Measurements from ENCODE around the gene GTF2A1.
A peak's percentile ranks its signal among the peaks of the same experiment; 100 is the strongest.

The GTF2A1 gene

DNA sequence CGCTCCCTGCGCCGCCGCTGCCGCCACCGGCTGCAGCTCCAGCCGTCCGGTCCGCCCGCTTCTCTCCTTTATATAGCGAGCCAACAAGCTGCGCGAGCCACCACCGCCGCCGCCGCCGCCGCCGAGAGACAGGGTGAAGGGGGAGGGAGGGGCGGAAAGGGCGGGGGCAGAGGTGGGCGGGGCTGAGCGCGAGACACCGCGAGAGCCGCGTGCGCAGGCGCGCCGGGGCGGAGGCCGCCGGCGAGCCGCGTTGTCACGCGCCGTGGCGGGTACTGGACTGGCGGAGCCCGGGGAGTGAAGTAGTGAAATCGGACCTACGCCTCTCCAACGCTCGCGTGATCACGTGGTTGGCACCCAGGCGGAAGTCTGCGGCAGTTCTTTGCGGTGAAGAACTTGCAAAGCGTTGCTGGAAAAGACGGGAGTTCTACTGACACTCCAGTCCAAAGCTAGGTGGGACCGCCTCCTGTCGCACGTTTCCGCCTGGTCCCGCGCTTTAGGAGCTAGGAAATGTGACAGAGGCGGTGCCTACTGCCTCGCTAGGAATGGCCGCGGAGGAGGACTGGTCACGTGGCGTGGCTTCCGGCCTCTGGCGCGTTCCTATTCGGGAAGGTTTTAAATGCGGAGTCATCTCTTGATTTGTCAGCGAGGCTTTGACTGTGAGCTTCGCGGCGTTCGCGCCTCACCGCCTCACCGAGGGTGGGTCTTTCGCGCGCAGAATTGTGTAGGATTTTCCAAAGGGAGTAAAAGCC lies at the start of gene GTF2A1:
Gene GTF2A1 (minus strand): TSS at position 130 of the 749 bp plus-strand sequence. CDS start 441 bp downstream, outside the sequence.
- peak; percentile 86 for ATAC-seq
- Mint-ChIP-seq H3K9me3 (no peaks in the 10 kb centered on the region), H3K27ac (peak within 1 kb of the TSS; percentile 99), H3K4me1 (peaks cover 26% of the 10 kb centered on the region), H3K4me3 (peak within 1 kb of the TSS; percentile 95), H3K36me3 (peaks cover 48% of the 10 kb centered on the region)
- peak; percentile 88 to 98 for DNase-seq (ENCODE audit: low spot score in 2 of 2)

DNA sequence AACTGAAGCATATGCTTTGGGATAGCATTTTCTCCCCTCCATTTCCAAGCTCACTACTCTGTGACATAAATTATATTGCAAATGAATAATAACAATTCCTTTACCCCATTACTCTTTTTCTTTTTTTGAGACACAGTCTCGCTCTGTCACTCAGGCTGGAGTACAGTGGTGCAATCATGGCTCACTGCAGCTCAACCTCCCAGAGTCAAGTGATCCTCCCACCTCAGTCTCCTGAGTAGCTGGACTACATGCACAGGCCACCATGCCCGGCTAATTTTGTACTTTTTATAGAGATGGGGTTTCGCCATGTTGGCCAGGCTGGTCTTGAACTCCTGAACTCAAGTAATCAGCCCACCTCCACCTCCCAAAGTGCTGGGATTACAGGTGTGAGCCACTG lies 49.2 kb upstream of the GTF2A1 start:
- H3K36me3 Mint-ChIP-seq = no peaks in the 10 kb centered on the region
- DNase-seq (ENCODE audit: low spot score in 2 of 2) (no peak), ATAC-seq (no peak)
- no peaks in the 10 kb centered on the region for H3K9me3 Mint-ChIP-seq
- H3K4me1 Mint-ChIP-seq = no peaks in the 10 kb centered on the region
- no peak overlapping the region for H3K27ac Mint-ChIP-seq
- no peak overlapping the region for H3K4me3 Mint-ChIP-seq

DNA sequence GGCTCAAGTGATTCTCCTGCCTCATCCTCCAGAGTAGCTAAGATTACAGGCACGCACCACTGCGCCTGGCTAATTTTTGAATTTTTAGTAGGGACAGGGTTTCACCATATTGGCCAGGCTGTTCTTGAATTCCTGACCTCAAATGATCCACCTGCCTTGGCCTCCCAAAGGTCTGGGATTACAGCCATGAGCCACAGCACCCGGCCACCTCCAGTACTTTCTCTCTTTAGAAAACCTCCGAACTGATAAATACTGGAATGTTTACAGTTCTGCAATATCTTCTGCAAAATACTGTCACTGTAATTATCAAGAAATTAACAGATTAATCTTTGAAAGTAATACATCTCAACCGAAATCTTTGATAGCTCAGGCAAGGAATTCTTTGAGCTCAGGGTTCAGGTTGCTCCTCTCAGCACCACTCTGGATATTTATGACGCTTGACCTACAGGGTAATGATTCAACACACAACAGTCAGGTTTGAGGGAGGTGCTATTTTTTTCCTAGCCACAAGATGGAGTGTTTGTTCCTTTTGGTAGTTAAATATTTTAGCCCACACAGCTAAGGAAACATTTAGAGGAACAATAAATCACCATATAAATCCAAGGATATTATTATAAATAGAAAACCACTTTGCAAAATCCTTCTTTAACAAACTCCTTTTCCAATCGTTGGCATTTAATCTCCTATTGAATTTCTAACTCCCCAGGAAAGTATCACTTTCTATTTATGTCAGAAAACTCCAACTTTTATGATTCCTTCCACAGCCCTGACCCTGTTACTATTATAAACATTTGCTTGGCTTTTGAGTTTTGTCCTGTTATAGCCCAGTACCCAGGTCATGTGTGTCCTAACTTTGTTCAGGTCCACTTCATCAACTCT lies 48.6 kb upstream of the GTF2A1 start:
- Mint-ChIP-seq H3K9me3 (no peaks in the 10 kb centered on the region), H3K36me3 (no peaks in the 10 kb centered on the region)
- DNase-seq (ENCODE audit: low spot score in 2 of 2) = no peak

DNA sequence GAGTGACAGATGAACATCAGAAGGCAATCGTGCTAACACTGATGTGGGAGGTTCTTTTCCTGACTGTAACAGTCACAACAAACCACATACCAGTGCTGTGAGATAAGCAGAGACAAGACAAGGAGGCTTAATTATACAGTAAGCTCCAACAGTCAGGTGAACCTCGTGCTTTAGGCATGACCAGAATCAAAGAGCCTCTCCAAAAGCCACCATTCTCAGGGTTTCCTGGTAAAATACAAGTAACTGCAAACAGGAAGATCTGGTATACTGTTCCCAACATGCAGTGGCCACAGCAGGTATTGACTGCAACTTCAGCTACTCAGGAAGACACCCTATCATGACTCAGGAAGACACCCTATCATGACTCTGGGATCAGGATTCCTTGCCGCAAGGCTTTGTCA lies 47.3 kb upstream of the GTF2A1 start:
- no peaks in the 10 kb centered on the region for H3K9me3 Mint-ChIP-seq
- peak; percentile 65 for ATAC-seq
- no peak for DNase-seq (ENCODE audit: low spot score in 2 of 2)
- no peak overlapping the region for H3K4me3 Mint-ChIP-seq
- no peak overlapping the region for H3K27ac Mint-ChIP-seq
- no peaks in the 10 kb centered on the region for H3K36me3 Mint-ChIP-seq
- H3K4me1 Mint-ChIP-seq = no peaks in the 10 kb centered on the region

More for the DNA sequence above, 48.6 kb upstream of the GTF2A1 start:
- H3K4me1 Mint-ChIP-seq = no peaks in the 10 kb centered on the region
- no peak overlapping the region for H3K4me3 Mint-ChIP-seq
- H3K27ac Mint-ChIP-seq = no peak overlapping the region
- ATAC-seq = peak; percentile 64

DNA sequence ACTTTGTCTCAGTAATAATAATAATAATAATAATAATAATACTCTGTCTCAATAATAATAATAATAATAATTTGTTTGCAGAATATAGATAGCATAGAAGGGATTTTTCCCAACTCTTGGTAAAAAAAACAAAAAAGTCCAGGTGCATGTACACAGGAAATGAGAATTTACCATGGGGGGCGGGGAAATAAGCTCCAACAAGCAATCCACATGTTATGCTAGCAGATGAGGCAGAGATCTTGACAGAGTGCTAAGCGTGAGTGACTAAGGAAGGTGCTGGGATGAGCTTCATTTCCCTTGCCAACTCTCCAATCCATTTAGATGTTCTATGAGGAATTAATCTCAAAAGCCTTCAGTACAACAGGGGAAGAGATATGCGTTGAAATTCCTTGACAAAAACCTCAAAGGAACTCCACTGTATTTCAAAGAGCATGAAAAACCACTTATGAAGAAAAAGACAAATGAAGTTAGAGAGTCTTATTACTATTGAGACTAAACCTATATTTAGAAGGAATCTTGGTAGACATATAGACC lies 44.9 kb upstream of the GTF2A1 start:
- no peaks in the 10 kb centered on the region for H3K4me1 Mint-ChIP-seq
- ATAC-seq (no peak), DNase-seq (ENCODE audit: low spot score in 2 of 2) (no peak)
- no peak overlapping the region for H3K27ac Mint-ChIP-seq
- no peaks in the 10 kb centered on the region for H3K36me3 Mint-ChIP-seq
- H3K9me3 Mint-ChIP-seq = no peaks in the 10 kb centered on the region
- H3K4me3 Mint-ChIP-seq = no peak overlapping the region

DNA sequence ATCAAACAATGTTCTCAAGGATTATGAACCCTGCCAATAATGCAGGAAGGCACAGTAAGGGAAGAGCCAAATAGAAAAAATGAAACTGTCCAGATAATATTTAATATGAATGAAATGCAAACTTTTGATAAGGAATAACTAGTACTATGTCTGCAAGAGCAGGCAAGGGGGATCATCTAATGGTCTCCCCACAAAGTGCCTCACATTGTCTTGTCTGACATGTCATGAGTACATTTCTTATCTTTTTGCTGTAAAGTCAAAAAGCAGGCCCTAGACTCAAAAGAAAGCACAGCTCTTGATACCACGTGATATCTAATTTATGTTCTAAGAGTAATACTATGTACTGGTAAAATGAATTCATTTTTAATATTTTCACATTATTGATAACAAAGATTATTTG lies 43.9 kb upstream of the GTF2A1 start:
- H3K36me3 Mint-ChIP-seq = no peaks in the 10 kb centered on the region
- H3K9me3 Mint-ChIP-seq = no peaks in the 10 kb centered on the region
- H3K4me3 Mint-ChIP-seq = no peak overlapping the region
- H3K4me1 Mint-ChIP-seq = no peaks in the 10 kb centered on the region
- no peak for DNase-seq (ENCODE audit: low spot score in 2 of 2)
- no peak overlapping the region for H3K27ac Mint-ChIP-seq
- ATAC-seq = no peak

DNA sequence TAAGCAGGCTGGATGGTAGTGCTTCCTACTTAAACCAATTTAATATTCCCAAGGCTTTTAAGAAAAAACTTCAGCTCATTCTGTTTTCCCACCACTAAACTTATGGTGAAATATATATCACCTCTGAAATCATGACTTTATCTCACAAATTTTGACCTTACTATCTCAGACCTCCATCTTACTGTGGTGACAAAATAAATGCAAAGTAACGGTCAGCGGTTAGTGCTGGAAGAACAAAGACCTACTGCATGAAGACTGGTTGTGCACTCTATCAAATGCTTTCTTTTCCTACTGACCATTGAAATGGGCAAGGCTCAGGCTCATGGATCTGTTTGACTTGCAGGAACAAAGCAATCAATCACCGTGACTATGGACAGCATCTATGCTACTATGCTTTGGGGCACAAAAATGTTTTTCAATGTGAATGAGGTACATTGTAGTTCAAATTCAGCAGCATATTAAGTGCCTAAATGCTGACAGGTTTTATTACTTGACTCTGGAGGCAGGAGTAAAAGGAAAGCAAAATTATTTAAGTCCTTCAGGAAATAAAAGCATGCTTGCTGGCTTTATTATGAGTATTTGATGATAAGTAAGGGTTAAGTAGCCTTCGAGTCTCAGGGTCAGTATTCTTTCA lies 43.1 kb upstream of the GTF2A1 start:
- Mint-ChIP-seq H3K36me3 (no peaks in the 10 kb centered on the region), H3K4me3 (no peak overlapping the region), H3K27ac (no peak overlapping the region), H3K4me1 (no peaks in the 10 kb centered on the region), H3K9me3 (no peaks in the 10 kb centered on the region)
- no peak for ATAC-seq
- no peak for DNase-seq (ENCODE audit: low spot score in 2 of 2)

DNA sequence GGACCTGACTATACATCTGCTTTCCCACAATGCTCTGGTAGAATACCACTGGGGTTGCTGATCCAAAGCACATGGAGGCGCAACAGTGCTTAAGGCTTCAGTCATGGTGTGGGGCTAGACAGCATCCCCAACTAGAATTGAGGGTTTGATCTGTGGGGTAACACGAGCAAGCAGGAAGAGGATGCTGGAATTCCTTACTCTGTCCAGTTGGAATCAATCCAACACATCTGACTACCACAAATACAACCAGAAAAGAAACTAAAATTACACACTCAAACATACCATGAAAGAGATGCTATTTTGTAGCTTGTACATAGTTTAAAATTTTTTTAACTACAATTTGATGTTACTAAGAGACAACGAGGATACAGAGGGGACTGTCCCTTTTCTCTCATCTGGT lies 40.4 kb upstream of the GTF2A1 start:
- ATAC-seq (no peak), DNase-seq (ENCODE audit: low spot score in 2 of 2) (no peak)
- H3K36me3 Mint-ChIP-seq = no peaks in the 10 kb centered on the region
- no peak overlapping the region for H3K27ac Mint-ChIP-seq
- no peaks in the 10 kb centered on the region for H3K9me3 Mint-ChIP-seq
- H3K4me3 Mint-ChIP-seq = no peak overlapping the region
- H3K4me1 Mint-ChIP-seq = no peaks in the 10 kb centered on the region

DNA sequence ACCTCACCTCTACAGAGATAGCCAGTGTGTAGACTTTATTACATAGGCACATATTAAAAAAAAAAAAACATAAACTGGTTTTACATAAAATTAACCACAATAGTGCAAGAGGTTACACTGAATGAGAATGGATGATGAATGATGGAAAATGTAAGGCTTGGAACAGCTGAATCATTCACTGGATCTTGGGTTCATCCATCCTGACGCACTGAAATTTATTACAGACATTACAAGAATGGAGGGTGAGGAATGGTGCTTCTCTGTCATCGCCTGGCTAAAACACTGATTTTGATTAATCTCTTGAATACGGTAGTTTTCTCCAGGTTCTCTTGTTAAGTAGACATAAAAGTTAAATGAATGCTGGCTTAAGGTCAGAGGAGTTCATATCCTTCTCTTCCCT lies 40.0 kb upstream of the GTF2A1 start:
- Mint-ChIP-seq H3K4me3 (no peak overlapping the region), H3K4me1 (no peaks in the 10 kb centered on the region), H3K9me3 (no peaks in the 10 kb centered on the region), H3K36me3 (no peaks in the 10 kb centered on the region), H3K27ac (no peak overlapping the region)
- ATAC-seq = no peak
- DNase-seq (ENCODE audit: low spot score in 2 of 2) = no peak

DNA sequence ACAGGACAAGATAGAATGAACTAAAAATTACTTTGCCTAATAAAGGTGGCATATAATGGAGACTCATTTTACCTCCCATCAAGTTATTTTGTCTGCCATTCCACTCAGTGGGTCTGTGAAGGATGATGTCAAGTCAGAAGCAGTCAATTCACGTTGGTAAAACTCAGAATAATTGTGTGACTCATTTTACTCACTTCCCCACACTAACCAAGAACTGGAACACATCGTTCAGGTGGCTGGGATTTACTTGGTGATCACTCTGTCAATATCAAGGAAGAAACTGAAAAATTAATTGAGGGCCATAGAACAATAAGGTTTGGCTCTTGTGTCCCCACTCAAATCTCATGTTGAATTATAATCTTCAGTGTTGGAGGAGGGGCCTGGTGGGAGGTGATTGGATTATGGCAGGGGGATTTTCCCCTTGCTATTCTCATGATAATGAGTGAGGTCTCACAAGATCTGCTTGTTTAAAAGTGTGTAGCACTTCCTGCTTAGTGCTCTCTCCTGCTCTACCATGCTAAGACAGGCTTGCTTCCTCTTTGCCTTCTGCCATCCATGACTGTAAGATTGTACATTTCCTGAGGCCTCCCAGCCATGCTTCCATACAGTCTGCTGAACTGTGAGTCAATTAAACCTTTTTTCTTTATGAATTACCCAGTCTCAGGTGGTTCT lies 35.7 kb upstream of the GTF2A1 start:
- H3K4me3 Mint-ChIP-seq = no peak overlapping the region
- DNase-seq (ENCODE audit: low spot score in 2 of 2) (no peak), ATAC-seq (peak; percentile 67)
- no peaks in the 10 kb centered on the region for H3K9me3 Mint-ChIP-seq
- H3K4me1 Mint-ChIP-seq = no peaks in the 10 kb centered on the region
- H3K36me3 Mint-ChIP-seq = no peaks in the 10 kb centered on the region
- no peak overlapping the region for H3K27ac Mint-ChIP-seq

DNA sequence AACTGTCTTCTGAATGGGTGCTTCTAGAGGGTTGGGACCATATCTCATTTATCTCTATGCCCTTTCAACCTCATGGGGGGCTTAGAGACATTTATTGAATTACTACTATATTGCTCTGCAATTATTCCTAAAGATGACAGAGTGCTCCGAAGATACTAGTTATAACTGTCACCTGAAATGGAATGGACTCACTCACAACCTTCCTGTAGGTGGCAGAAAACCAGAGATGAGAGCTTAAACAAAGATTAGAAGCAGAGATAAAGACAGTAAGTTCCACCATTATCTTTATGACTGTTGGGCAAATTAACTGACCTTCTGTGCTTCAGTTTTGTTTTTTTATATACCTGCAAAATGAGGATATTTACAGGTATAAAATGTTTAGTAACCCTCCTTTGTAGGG lies 31.5 kb upstream of the GTF2A1 start:
- ATAC-seq (no peak), DNase-seq (ENCODE audit: low spot score in 2 of 2) (no peak)
- H3K4me3 Mint-ChIP-seq = no peak overlapping the region
- no peaks in the 10 kb centered on the region for H3K9me3 Mint-ChIP-seq
- H3K27ac Mint-ChIP-seq = no peak overlapping the region
- no peaks in the 10 kb centered on the region for H3K4me1 Mint-ChIP-seq
- no peaks in the 10 kb centered on the region for H3K36me3 Mint-ChIP-seq

DNA sequence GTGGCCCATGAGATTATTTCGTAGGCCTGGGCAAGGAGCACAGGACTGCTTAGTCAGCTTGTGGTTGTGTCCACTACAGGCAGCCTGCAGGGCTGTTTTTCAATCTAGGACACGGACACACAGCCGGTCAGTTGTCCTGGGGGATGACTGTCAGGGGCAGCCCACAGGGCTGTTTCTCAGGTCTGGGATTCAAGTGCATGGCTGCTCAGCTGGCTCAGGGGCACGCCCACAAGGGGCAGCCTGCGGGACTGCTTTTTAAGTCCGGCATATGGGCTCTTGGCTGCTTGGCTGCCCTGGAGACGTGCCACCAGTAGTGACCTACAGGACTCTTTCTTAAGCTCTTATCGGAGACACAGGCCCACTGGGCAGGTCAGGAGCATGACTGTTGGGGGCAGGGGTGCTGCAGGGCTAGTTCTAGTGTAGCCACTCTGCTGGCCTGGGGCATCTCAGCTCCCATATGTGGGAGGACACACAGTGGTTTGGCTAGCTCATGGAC lies 26.6 kb upstream of the GTF2A1 start:
- DNase-seq (ENCODE audit: low spot score in 2 of 2) (no peak), ATAC-seq (no peak)
- Mint-ChIP-seq H3K4me1 (no peaks in the 10 kb centered on the region), H3K4me3 (no peak overlapping the region), H3K27ac (no peak overlapping the region), H3K9me3 (peaks cover 10% of the 10 kb centered on the region), H3K36me3 (no peaks in the 10 kb centered on the region)

DNA sequence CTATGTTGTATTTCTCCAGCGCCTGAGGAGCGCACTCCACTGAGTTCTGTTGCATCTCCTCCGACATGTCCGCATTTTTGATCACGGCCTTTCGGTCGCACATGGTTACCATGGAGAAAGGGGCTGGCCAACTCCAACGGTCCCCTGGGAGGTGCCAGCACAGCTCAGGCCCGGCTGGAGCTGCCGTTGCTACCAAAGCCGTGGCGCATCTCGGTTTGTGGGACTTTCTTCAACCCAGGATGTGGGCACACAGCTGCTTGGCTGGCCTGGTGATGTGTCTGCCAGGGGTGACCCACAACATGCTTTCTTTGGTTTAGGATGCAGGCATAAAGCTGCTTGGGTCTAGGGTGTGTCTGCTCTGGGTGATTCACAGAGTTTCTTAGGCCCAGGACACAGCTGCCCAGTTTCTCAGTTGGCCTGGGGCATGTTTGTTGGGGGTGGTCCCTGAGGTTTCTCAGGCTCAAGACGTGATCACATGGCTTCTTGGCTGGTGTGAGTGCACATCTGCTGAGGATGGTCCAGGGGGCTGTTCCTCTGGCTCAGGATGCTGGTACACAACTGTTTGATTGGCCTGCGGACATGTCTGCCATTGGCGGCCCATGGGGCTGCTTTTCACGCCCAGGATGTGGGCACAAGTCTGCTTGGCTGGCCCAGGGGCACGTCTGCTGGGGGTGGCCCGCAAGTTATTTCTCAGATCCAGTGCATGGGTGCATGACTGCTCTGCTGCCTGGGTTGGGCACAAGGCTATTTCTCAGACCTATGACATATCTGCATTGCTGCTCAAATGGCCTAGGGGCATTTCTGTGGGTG lies 25.9 kb upstream of the GTF2A1 start:
- Mint-ChIP-seq H3K4me1 (no peaks in the 10 kb centered on the region), H3K27ac (no peak overlapping the region), H3K4me3 (no peak overlapping the region), H3K36me3 (no peaks in the 10 kb centered on the region), H3K9me3 (peaks cover 10% of the 10 kb centered on the region)
- no peak for DNase-seq (ENCODE audit: low spot score in 2 of 2)
- peak; percentile 44 for ATAC-seq

DNA sequence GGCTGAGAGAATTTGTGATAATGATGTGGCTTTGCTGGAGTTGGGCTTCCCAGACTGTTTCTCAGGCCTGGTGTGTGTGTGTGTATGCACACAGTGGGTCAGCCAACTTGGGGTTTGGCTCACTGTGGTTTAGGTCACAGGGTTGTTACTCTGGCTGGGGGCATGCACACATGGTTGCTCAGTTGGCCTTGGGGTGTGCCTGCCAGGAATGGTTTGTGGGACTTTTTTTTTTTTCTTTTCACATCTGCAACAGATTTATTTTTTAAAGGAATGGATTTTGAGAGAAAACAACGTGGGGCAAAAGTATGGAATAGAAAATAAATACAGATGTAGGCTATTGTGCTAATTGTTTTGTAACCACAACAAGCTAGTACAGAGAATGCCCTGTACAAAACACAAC lies 25.0 kb upstream of the GTF2A1 start:
- Mint-ChIP-seq H3K9me3 (peaks cover 14% of the 10 kb centered on the region), H3K4me3 (no peak overlapping the region), H3K27ac (no peak overlapping the region), H3K36me3 (no peaks in the 10 kb centered on the region), H3K4me1 (no peaks in the 10 kb centered on the region)
- ATAC-seq (no peak), DNase-seq (ENCODE audit: low spot score in 2 of 2) (no peak)

All from stimulated activated effector memory CD8-positive, alpha-beta T cell treated with anti-CD3 and anti-CD28 coated beads, Interleukin-12 subunit alpha, Interleukin-12 subunit beta, amount 100 ng/mL, for 72 hours (primary cell).